ENCODE results near the gene CCDC69. TPM values are rescaled to one million over a fixed set of nuclear protein-coding genes. Genes with fewer than 3 reads are reported as not detected.

The CCDC69 gene
- total and polyA plus RNA-seq, 4 donors, result 15.4 to 73.6 (median 61.9) TPM

DNA sequence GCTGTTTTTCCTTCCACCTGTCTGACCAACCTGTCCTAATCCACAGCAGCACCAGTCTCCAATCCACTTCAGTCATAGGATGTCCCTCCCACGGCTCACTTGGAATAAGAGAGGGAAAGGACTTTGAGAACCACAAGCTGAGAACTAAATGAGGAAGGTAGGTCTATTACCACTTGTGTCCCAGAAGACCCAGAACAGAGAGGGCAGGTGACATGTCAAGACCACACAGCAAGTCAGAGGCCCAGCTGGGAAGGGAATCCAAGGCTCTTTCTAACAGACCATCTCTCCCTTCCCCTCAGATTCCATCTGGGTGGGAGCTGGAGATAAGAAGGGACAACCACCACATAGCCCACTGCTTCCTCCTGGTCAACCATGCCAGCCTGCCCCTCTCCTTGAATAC, 81.0 kb downstream of the CCDC69 start:
- WGBS, 2 donors, result 83 to 100% methylated on average over 1 of the region's 1 CpG
- TF ChIP-seq, protein P1, sequence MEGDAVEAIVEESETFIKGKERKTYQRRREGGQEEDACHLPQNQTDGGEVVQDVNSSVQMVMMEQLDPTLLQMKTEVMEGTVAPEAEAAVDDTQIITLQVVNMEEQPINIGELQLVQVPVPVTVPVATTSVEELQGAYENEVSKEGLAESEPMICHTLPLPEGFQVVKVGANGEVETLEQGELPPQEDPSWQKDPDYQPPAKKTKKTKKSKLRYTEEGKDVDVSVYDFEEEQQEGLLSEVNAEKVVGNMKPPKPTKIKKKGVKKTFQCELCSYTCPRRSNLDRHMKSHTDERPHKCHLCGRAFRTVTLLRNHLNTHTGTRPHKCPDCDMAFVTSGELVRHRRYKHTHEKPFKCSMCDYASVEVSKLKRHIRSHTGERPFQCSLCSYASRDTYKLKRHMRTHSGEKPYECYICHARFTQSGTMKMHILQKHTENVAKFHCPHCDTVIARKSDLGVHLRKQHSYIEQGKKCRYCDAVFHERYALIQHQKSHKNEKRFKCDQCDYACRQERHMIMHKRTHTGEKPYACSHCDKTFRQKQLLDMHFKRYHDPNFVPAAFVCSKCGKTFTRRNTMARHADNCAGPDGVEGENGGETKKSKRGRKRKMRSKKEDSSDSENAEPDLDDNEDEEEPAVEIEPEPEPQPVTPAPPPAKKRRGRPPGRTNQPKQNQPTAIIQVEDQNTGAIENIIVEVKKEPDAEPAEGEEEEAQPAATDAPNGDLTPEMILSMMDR (IDR thresholded peaks at IDR 0.05; ENCODE audit: control extremely low read depth, extremely low read depth), result no peak
- no peak for ATAC-seq (ENCODE audit: insufficient read depth, low FRiP score)
- no peak overlapping the region for H3K9ac ChIP-seq (ENCODE audit: insufficient read depth in 1 of 2, low read length in 2 of 2)
- no peaks in the 10 kb centered on the region for H3K9me3 ChIP-seq (ENCODE audit: control insufficient read depth in 4 of 4, insufficient read depth in 3 of 4, low read length in 3 of 4)
- H3K4me1 ChIP-seq (ENCODE audit: control insufficient read depth in 5 of 5, insufficient read depth in 5 of 5, low read length in 5 of 5), result peaks cover 0 to 4% (median 0%) of the 10 kb centered on the region in 5 donors
- H3K27ac ChIP-seq (ENCODE audit: low read depth in 1 of 2, low read length in 1 of 2), result peak overlapping the region in 1 of 2 donors; percentile 15
- H3K27me3 ChIP-seq (ENCODE audit: control insufficient read depth in 3 of 3, insufficient read depth in 3 of 3, low read length in 2 of 3), result no peaks in the 10 kb centered on the region
- no peak overlapping the region for H3K4me3 ChIP-seq
- DNase-seq, result no peak
- H3K36me3 ChIP-seq (ENCODE audit: control insufficient read depth in 4 of 4, insufficient read depth in 4 of 4, low read length in 4 of 4), result peaks cover 15 to 59% (median 41%) of the 10 kb centered on the region in 4 donors

GRCh38 chr5:151141535-151141934, 82.4 kb downstream of the CCDC69 start:
- Histone ChIP-seq H3K27me3 (ENCODE audit: control insufficient read depth in 3 of 3, insufficient read depth in 3 of 3, low read length in 2 of 3) (no peaks in the 10 kb centered on the region), H3K4me1 (ENCODE audit: control insufficient read depth in 5 of 5, insufficient read depth in 5 of 5, low read length in 5 of 5) (peaks cover 0 to 4% (median 0%) of the 10 kb centered on the region in 5 donors), H3K9me3 (ENCODE audit: control insufficient read depth in 4 of 4, insufficient read depth in 3 of 4, low read length in 3 of 4) (no peaks in the 10 kb centered on the region), H3K9ac (ENCODE audit: insufficient read depth in 1 of 2, low read length in 2 of 2) (no peak overlapping the region), H3K4me3 (no peak overlapping the region), H3K36me3 (ENCODE audit: control insufficient read depth in 4 of 4, insufficient read depth in 4 of 4, low read length in 4 of 4) (peaks cover 24 to 60% (median 47%) of the 10 kb centered on the region in 4 donors), H3K27ac (ENCODE audit: low read depth in 1 of 2, low read length in 1 of 2) (peak overlapping the region in 1 of 2 donors; percentile 58)
- ATAC-seq (ENCODE audit: insufficient read depth, low FRiP score) (no peak), DNase-seq (no peak)
- TF ChIP-seq, protein P1 (IDR thresholded peaks at IDR 0.05; ENCODE audit: control extremely low read depth, extremely low read depth), result no peak
- 59 to 62% methylated on average over 14 to 15 of the region's 15 CpGs for WGBS, 2 donors

DNA sequence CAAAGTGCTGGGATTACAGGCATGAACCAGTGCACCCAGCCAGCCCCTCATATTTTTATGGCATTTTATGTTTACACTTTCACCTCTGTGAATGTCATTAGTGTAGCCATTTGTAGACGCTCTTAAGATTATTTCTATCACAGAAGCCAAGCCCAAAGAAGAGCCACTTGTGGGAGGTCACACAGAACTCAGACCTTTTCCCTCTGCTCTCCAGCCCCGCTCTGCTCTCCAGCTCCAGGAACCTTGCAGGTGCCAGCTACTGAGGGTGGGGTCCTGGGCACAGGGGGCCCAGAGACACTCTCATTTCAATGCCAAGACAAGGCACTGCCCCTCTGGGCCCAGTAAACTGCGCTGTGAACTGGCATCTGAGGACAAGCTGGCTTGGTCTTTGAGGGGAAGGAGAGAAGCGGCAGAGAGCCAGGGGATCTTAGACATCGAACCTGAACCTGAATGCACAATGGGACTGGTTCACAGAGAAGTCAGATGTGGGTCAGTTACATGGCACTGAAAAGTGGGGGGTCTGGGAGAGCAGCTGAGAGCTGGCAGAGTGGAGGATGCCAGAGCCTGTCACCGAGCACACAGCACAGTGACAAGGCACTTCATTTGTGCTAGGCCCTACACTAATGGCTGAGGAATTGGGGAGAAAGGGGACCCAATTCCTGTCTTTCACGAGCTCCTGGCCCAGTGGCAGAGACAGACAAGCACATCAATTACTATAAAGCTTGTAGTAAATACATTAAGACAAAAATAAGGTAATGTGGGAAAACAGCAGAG, 83.0 kb downstream of the CCDC69 start:
- TF ChIP-seq, protein P1 (IDR thresholded peaks at IDR 0.05; ENCODE audit: control extremely low read depth, extremely low read depth), result no peak
- H3K36me3 ChIP-seq (ENCODE audit: control insufficient read depth in 4 of 4, insufficient read depth in 4 of 4, low read length in 4 of 4), result peaks cover 30 to 65% (median 45%) of the 10 kb centered on the region in 4 donors
- peaks cover 0 to 2% (median 0%) of the 10 kb centered on the region in 5 donors for H3K4me1 ChIP-seq (ENCODE audit: control insufficient read depth in 5 of 5, insufficient read depth in 5 of 5, low read length in 5 of 5)
- H3K9ac ChIP-seq (ENCODE audit: insufficient read depth in 1 of 2, low read length in 2 of 2), result no peak overlapping the region
- H3K27me3 ChIP-seq (ENCODE audit: control insufficient read depth in 3 of 3, insufficient read depth in 3 of 3, low read length in 2 of 3), result no peaks in the 10 kb centered on the region
- no peak for DNase-seq
- H3K4me3 ChIP-seq, result no peak overlapping the region
- ATAC-seq (ENCODE audit: insufficient read depth, low FRiP score), result no peak
- 85 to 89% methylated on average over 7 of the region's 7 CpGs for WGBS, 2 donors
- H3K9me3 ChIP-seq (ENCODE audit: control insufficient read depth in 4 of 4, insufficient read depth in 3 of 4, low read length in 3 of 4), result no peaks in the 10 kb centered on the region
- peak overlapping the region in 1 of 2 donors; percentile 47 for H3K27ac ChIP-seq (ENCODE audit: low read depth in 1 of 2, low read length in 1 of 2)

Data from lung (tissue), 12 donors.